Liver (tissue), 9 donors: ENCODE results near the gene SYNPO. TPM values are rescaled to one million over a fixed set of nuclear protein-coding genes. Genes with fewer than 3 reads are reported as not detected.

Experiments used
- DNase-seq: peaks from one replicate; pipeline ENCODE4 v3.0.0-alpha.2; 2017; ENCODE audit warnings: low spot score
- H3K27ac ChIP-seq, 2 donors: one replicate each; pipeline ENCODE4 v1.7.0; 2013; ENCODE audit warnings: inconsistent platforms in 2 of 2, low read length in 2 of 2, control low read depth in 1 of 2, low read depth in 1 of 2, mild to moderate bottlenecking in 1 of 2
- H3K27me3 ChIP-seq, 4 donors: one replicate each; pipeline versions ENCODE4 v1.6.1 to v1.7.0; 2013; ENCODE audit warnings: low read length in 3 of 4, inconsistent platforms in 1 of 4, mild to moderate bottlenecking in 1 of 4, moderate library complexity in 1 of 4; ENCODE audit not compliant: control insufficient read depth in 4 of 4, insufficient read depth in 4 of 4
- H3K36me3 ChIP-seq, 4 donors: one replicate each; pipeline versions ENCODE4 v1.6.1 to v1.7.0; 2013; ENCODE audit warnings: low read length in 3 of 4, mild to moderate bottlenecking in 3 of 4, low read depth in 1 of 4, moderate library complexity in 1 of 4; ENCODE audit not compliant: control insufficient read depth in 4 of 4, insufficient read depth in 3 of 4
- H3K4me1 ChIP-seq, 4 donors: one replicate each; pipeline versions ENCODE4 v1.6.1 to v1.7.0; 2013; ENCODE audit warnings: low read length in 3 of 4, mild to moderate bottlenecking in 3 of 4, moderate library complexity in 1 of 4; ENCODE audit not compliant: control insufficient read depth in 4 of 4, insufficient read depth in 4 of 4
- H3K4me3 ChIP-seq, 3 donors: one replicate each; pipeline versions ENCODE4 v1.6.1 to v1.7.0; 2013; ENCODE audit warnings: low read length in 3 of 3, control low read depth in 1 of 3, low read depth in 1 of 3, mild to moderate bottlenecking in 1 of 3
- H3K9ac ChIP-seq, 2 donors: one replicate each; pipeline ENCODE4 v1.7.0; 2013; ENCODE audit warnings: low read length in 2 of 2, mild to moderate bottlenecking in 2 of 2, moderate library complexity in 2 of 2, control low read depth in 1 of 2, low read depth in 1 of 2
- H3K9me3 ChIP-seq, 4 donors: one replicate each; pipeline versions ENCODE4 v1.6.1 to v1.7.0; 2013; ENCODE audit warnings: low read length in 3 of 4; ENCODE audit not compliant: control insufficient read depth in 4 of 4
- ATF3 ChIP-seq: IDR thresholded peaks from 2 replicates; pipeline ENCODE4 v1.6.1; 2016; ENCODE audit warnings: antibody characterized with exemption
- CTCF ChIP-seq: fragments of 150-350 bp; IDR thresholded peaks from 2 replicates; pipeline ENCODE4 v1.5.1; 2017; ENCODE audit warnings: improper control_type of control experiment, low read depth, low read length; ENCODE audit not compliant: missing input control
- FOXA1 ChIP-seq: IDR thresholded peaks from 2 replicates; pipeline ENCODE4 v1.6.1; 2016; ENCODE audit warnings: antibody characterized with exemption
- FOXA2 ChIP-seq: IDR thresholded peaks from 2 replicates; pipeline ENCODE4 v1.6.1; 2016; ENCODE audit warnings: antibody characterized with exemption
- HNF4A ChIP-seq, 2 donors: conservative IDR thresholded peaks; 2 replicates each; pipeline ENCODE4 v1.6.1; 2016; ENCODE audit warnings: antibody characterized with exemption in 2 of 2, mild to moderate bottlenecking in 2 of 2
- JUND ChIP-seq, 2 donors: IDR thresholded peaks; 2 replicates each; pipeline ENCODE4 v1.6.1; 2016; ENCODE audit warnings: antibody characterized with exemption in 2 of 2
- MAX ChIP-seq: IDR thresholded peaks from 2 replicates; pipeline ENCODE4 v1.6.1; 2016; ENCODE audit warnings: antibody characterized with exemption
- NR2F2 ChIP-seq: IDR thresholded peaks from 2 replicates; pipeline ENCODE4 v1.6.1; 2016; ENCODE audit warnings: antibody characterized with exemption
- REST ChIP-seq: IDR thresholded peaks from 2 replicates; pipeline ENCODE4 v1.6.1; 2016; ENCODE audit warnings: antibody characterized with exemption, mild to moderate bottlenecking
- RXRA ChIP-seq, 2 donors: IDR thresholded peaks; 2 replicates each; pipeline ENCODE4 v1.6.1; 2017 to 2018; ENCODE audit warnings: antibody characterized with exemption in 2 of 2, mild to moderate bottlenecking in 1 of 2
- SP1 ChIP-seq: IDR thresholded peaks from 2 replicates; pipeline ENCODE4 v1.6.1; 2018; ENCODE audit warnings: antibody characterized with exemption, mild to moderate bottlenecking
- TAF1 ChIP-seq: conservative IDR thresholded peaks from 2 replicates; pipeline ENCODE4 v1.6.1; 2016; ENCODE audit warnings: antibody characterized with exemption, mild to moderate bottlenecking
- YY1 ChIP-seq: IDR thresholded peaks from 2 replicates; pipeline ENCODE4 v1.6.1; 2016; ENCODE audit warnings: antibody characterized with exemption, mild to moderate bottlenecking
- WGBS: extraction: QIAGEN DNeasy Blood & Tissue Kit; methylation state at CpG from one replicate; pipeline ENCODE4 v1.1.7; 2013; 5-methylcytosine and 5-hydroxymethylcytosine counted together
- polyA plus RNA-seq, 2 donors: library from polyadenylated mRNA; stranded (reverse) in 1 of 2; unstranded in 1 of 2; fragments of 200-250 nt in 1 of 2; fragments of >200 nt in 1 of 2; fragmentation: Nextera tagmentation in 1 of 2; extraction: Ambion mirVana in 1 of 2; gene quantifications; one replicate each; pipeline versions ENCODE4 v1.2.1 to v1.2.3, GENCODE V29; 2013 to 2015
- total RNA-seq, 2 donors: library from RNA; depleted of rRNA; stranded (reverse); fragments of >200 nt; gene quantifications; one replicate each; pipeline ENCODE4 v1.2.3, GENCODE V29; 2014
- TF ChIP-seq, protein P1 (sequence below): IDR thresholded peaks from 2 replicates; pipeline ENCODE4 v1.6.1; 2016; ENCODE audit warnings: antibody characterized with exemption
- donor health status: healthy.
- donor health status: healthy.
- donor health status: healthy.
- donor health status: healthy.
- donor health status: healthy.

The SYNPO gene
- total and polyA plus RNA-seq, 4 donors, result 1.1 to 36.6 (median 10.7) TPM

GRCh38 chr5:150661821-150662596, 21.5 kb downstream of the SYNPO start:
- DNase-seq, result no peak
- Histone ChIP-seq H3K27ac (no peak overlapping the region), H3K9me3 (no peaks in the 10 kb centered on the region), H3K27me3 (no peaks in the 10 kb centered on the region), H3K4me3 (no peak overlapping the region), H3K4me1 (peaks cover 5 to 16% (median 12%) of the 10 kb centered on the region in 4 donors), H3K9ac (no peak overlapping the region), H3K36me3 (no peaks in the 10 kb centered on the region)
- WGBS, result 89% methylated on average over 10 of the region's 10 CpGs
- TF ChIP-seq RXRA (IDR thresholded peaks at IDR 0.05), result no peak
- TF ChIP-seq SP1, result no peak
- TF ChIP-seq ATF3, result no peak
- no peak for TF ChIP-seq REST
- no peak for TF ChIP-seq HNF4A (conservative IDR thresholded peaks at IDR 0.05)
- no peak for TF ChIP-seq MAX
- TF ChIP-seq JUND (IDR thresholded peaks at IDR 0.05), result no peak
- TF ChIP-seq NR2F2, result no peak
- no peak for TF ChIP-seq TAF1
- no peak for TF ChIP-seq CTCF
- TF ChIP-seq, protein P1, sequence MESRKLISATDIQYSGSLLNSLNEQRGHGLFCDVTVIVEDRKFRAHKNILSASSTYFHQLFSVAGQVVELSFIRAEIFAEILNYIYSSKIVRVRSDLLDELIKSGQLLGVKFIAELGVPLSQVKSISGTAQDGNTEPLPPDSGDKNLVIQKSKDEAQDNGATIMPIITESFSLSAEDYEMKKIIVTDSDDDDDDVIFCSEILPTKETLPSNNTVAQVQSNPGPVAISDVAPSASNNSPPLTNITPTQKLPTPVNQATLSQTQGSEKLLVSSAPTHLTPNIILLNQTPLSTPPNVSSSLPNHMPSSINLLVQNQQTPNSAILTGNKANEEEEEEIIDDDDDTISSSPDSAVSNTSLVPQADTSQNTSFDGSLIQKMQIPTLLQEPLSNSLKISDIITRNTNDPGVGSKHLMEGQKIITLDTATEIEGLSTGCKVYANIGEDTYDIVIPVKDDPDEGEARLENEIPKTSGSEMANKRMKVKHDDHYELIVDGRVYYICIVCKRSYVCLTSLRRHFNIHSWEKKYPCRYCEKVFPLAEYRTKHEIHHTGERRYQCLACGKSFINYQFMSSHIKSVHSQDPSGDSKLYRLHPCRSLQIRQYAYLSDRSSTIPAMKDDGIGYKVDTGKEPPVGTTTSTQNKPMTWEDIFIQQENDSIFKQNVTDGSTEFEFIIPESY, result no peak
- no peak for TF ChIP-seq YY1
- TF ChIP-seq FOXA1, result no peak
- TF ChIP-seq FOXA2, result no peak
